Germinal center (tissue), 1 donor: ENCODE data around the gene FTHL17.
A peak's percentile ranks its signal among the peaks of the same experiment; 100 is the strongest.

Experiments used
- DNase-seq: peaks from one replicate; pipeline ENCODE4 v3.0.0; 2012; ENCODE audit warnings: mixed read lengths, low spot score

The FTHL17 gene

DNA sequence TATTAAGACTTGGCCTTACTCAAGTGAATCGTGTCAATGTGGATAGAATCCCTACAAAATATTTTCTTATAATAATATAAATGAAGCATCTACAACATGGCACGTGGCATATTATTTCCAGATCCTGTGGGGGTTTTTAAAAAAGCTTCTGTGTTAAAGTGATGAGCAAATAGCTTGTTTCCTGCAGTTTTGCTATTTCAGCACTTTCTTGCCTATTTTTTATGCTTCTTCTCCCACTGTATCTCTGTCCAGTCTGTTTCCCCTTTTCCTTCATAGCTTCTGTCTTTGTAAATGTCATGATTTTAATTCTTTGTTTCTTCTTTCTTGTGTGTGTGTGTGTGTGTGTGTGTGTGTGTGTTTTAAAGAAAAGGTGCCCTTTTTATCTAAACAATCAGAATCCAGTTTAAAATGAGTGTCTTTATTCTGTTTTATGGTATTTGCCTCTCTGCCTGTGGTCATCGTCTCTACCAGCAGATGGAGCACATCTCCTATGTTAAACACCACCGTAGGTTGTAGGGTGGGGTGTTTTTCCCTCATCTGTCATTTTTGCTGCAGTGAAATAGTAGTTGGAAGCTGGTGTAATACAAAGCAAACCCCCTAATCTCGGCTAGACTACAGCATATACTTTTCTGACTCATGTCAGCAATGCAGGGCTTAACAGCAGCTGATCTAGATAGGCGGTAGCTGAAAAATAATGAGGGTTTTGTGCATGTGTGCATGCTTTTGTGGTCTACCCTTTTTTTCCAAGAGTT is 33.1 kb downstream of the FTHL17 start:
- DNase-seq: peak; percentile 24

DNA sequence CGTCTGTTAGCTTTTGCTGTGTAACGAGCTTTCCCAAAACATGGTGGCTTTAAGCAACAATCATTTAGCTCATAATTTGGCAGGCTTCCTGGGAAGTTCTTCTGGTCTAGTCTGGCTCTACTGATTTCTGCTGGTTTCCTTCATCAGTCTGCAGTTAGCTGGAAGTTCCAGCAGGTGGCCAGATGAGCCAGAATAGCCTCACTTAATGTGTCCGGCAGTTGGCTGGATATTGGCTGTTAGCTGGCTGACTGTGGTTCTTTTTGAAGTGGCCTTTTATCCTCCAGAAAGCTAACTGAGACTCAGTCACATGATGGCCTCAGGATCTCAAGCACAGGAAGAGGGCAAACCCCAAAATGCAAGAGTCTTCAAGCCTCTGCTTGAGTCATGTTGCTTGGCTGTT is 34.9 kb downstream of the FTHL17 start:
- peak; percentile 16 for DNase-seq

DNA sequence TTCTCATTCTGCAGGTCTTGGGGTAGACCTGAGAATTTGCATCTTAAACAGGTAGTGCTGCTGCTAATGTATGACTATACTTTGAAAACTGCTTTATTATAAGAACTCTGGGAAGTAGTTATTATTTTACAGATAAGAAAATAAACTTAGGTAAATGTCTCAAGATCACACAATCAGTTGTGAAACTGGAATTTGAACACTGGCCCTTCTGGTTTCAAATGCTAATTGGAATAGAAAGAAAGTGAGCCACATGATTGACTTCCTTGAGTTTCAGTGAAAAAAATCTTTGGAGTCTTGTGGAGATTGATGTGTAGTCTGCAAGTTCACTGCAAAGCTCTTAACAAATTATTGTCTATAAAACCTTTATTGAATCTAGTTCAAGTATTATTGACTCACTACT is 44.5 kb downstream of the FTHL17 start:
- DNase-seq: no peak

DNA sequence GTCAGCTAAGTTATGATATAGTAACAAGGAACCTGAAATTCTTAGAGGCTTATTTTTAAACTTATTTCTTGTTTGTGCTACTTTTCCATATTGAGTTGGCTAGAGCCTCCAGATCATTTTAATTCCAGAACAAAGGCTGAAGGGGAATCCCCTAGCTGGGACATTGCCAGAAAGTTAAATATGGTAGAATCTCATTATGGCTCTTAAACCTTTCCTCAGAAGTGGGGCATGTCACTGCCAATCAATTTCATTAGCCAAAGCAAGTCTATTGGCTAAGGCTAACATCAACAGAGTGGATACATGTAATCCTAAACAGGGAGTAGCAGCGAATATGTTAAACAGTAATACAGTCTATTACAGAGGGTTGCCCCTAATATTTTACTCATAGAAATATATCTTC is 47.0 kb downstream of the FTHL17 start:
- DNase-seq: no peak

DNA sequence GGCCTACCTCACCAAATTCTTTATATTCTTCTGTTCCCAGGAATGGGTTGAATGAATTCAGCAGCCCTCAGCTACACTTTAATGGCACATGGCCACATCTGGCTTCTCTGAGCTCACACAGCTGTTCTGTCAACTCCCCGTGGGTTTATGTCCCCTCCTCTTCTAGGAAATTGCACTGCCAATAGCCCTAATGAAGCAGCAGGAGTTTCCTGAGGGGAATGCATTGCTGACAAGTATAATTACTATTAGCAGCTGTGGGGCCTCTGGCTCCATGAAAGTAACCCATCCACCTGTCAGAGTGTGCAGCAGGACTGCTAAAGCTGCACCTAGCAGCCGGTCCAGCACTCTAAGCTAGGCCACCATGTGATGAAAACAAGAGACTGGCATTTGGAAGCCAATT is 50.3 kb downstream of the FTHL17 start:
- DNase-seq: no peak
